Measurements from ENCODE around the gene SDK1. TPM values are rescaled to one million over a fixed set of nuclear protein-coding genes. Genes with fewer than 3 reads are reported as not detected.

Gene SDK1
- polyA plus RNA-seq, 1 donor: 7.1 TPM

- no peak for DNase-seq
Observed at GRCh38 chr7:3991731-3992231, 690.7 kb downstream of the SDK1 start.

GRCh38 chr7:3992841-3993240 lies 691.8 kb downstream of the SDK1 start:
- no peak for DNase-seq

- no peak for DNase-seq
Observed at GRCh38 chr7:3994764-3995163, 693.7 kb downstream of the SDK1 start.

GRCh38 chr7:3995187-3995586 lies 694.1 kb downstream of the SDK1 start:
- DNase-seq: no peak

- DNase-seq: peak; percentile 18
Observed at GRCh38 chr7:3998060-3998459, 697.0 kb downstream of the SDK1 start.

GRCh38 chr7:4000139-4000538 lies 699.1 kb downstream of the SDK1 start:
- DNase-seq: no peak

GRCh38 chr7:4000934-4001333 lies 699.9 kb downstream of the SDK1 start:
- DNase-seq: no peak

- no peak for DNase-seq
Observed at GRCh38 chr7:4001742-4002141, 700.7 kb downstream of the SDK1 start.

- no peak for DNase-seq
Observed at GRCh38 chr7:4003503-4003902, 702.5 kb downstream of the SDK1 start.

GRCh38 chr7:4006687-4007086 lies 705.6 kb downstream of the SDK1 start:
- peak; percentile 15 for DNase-seq

- DNase-seq: no peak
Observed at GRCh38 chr7:4009211-4010060, 708.4 kb downstream of the SDK1 start.

GRCh38 chr7:4010061-4010605 lies 709.1 kb downstream of the SDK1 start:
- no peak for DNase-seq

- DNase-seq: no peak
Observed at GRCh38 chr7:4010923-4011656, 710.0 kb downstream of the SDK1 start.

GRCh38 chr7:4013793-4014192 lies 712.7 kb downstream of the SDK1 start:
- no peak for DNase-seq

- no peak for DNase-seq
Observed at GRCh38 chr7:4014346-4015050, 713.4 kb downstream of the SDK1 start.

- no peak for DNase-seq
Observed at GRCh38 chr7:4015371-4015770, 714.3 kb downstream of the SDK1 start.

- no peak for DNase-seq
Observed at GRCh38 chr7:4015996-4016395, 714.9 kb downstream of the SDK1 start.

- DNase-seq: no peak
Observed at GRCh38 chr7:4017081-4017480, 716.0 kb downstream of the SDK1 start.

- no peak for DNase-seq
Observed at GRCh38 chr7:4017785-4018184, 716.7 kb downstream of the SDK1 start.

GRCh38 chr7:4018601-4019316 lies 717.7 kb downstream of the SDK1 start:
- DNase-seq: no peak

- no peak for DNase-seq
Observed at GRCh38 chr7:4020086-4020485, 719.0 kb downstream of the SDK1 start.

- no peak for DNase-seq
Observed at GRCh38 chr7:4021413-4021812, 720.4 kb downstream of the SDK1 start.
